ENCODE results near the gene DPP10.

The DPP10 gene

DNA sequence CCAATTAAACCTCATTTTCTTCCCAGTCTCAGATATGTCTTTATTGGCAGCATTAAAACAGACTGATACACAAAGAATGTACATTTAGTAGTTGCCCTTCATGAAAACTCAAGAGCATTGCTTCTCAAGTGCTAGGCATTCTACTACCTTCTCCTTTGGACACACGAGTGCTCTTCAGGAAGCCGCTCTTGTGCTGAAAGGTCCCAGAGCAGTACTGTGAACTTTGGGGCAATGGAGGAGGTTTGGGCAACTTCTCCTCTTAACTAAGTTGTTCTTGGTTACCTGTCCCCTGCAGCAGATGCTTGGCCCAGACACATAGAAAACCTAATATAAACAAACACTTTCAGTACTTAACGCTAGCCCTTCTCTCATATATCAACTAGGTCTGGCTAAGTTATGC, 362.8 kb downstream of the DPP10 start:
- CTCF ChIA-PET = no interaction called here
- no peak for TF ChIP-seq ZNF292 (tag by site-specific recombination; IDR thresholded peaks at IDR 0.05; ENCODE audit: borderline replicate concordance, low read depth)
- Histone ChIP-seq H3K9me3 (ENCODE audit: control insufficient read depth, insufficient read depth, low read depth, low read length) (no peaks in the 10 kb centered on the region), H3K4me3 (ENCODE audit: low read depth, low read length) (no peak overlapping the region), H3K36me3 (ENCODE audit: control insufficient read depth in 2 of 2, insufficient read depth in 1 of 2, low read length in 2 of 2) (no peaks in the 10 kb centered on the region), H3K4me1 (ENCODE audit: control insufficient read depth, insufficient read depth, low read length) (no peaks in the 10 kb centered on the region), H3K27ac (ENCODE audit: extremely low read depth, low read depth, low read length) (no peak overlapping the region)
- POLR2A ChIA-PET = no interaction called here

DNA sequence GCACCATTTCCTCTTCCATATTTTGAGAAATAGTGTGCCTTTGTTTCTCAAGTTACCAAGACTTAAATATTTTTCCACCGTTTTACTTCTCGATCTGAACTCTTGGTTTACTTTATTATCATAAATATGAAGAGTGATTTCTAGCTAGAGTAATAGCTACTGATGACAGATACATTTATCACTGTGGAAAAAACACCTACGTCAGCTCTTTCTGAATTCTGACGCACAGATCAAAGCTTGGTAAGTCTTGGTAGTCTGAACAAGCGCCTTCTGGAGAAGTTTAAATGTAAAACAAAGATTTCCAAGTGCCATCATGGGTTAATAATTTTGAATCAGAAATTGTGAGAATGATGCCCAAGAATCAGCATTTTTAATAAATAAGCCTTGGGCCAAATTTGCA, 367.7 kb downstream of the DPP10 start:
- no peak overlapping the region for H3K4me3 ChIP-seq (ENCODE audit: low read depth, low read length)
- ChIA-PET CTCF (no interaction called here), POLR2A (no interaction called here)
- no peak overlapping the region for H3K27ac ChIP-seq (ENCODE audit: extremely low read depth, low read depth, low read length)
- TF ChIP-seq ZNF239 (tag by site-specific recombination; IDR thresholded peaks at IDR 0.05) = no peak
- TF ChIP-seq, protein P1, sequence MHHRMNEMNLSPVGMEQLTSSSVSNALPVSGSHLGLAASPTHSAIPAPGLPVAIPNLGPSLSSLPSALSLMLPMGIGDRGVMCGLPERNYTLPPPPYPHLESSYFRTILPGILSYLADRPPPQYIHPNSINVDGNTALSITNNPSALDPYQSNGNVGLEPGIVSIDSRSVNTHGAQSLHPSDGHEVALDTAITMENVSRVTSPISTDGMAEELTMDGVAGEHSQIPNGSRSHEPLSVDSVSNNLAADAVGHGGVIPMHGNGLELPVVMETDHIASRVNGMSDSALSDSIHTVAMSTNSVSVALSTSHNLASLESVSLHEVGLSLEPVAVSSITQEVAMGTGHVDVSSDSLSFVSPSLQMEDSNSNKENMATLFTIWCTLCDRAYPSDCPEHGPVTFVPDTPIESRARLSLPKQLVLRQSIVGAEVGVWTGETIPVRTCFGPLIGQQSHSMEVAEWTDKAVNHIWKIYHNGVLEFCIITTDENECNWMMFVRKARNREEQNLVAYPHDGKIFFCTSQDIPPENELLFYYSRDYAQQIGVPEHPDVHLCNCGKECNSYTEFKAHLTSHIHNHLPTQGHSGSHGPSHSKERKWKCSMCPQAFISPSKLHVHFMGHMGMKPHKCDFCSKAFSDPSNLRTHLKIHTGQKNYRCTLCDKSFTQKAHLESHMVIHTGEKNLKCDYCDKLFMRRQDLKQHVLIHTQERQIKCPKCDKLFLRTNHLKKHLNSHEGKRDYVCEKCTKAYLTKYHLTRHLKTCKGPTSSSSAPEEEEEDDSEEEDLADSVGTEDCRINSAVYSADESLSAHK (tag by site-specific recombination; IDR thresholded peaks at IDR 0.05) = no peak
- TF ChIP-seq ZNF112 (tag by site-specific recombination; IDR thresholded peaks at IDR 0.05) = no peak
- TF ChIP-seq ZNF658 (tag by site-specific recombination; IDR thresholded peaks at IDR 0.05) = no peak
- no peak for TF ChIP-seq YY1 (tag by site-specific recombination; IDR thresholded peaks at IDR 0.05)
- no peak for TF ChIP-seq ZNF248 (tag by site-specific recombination; IDR thresholded peaks at IDR 0.05)
- TF ChIP-seq, protein P2, sequence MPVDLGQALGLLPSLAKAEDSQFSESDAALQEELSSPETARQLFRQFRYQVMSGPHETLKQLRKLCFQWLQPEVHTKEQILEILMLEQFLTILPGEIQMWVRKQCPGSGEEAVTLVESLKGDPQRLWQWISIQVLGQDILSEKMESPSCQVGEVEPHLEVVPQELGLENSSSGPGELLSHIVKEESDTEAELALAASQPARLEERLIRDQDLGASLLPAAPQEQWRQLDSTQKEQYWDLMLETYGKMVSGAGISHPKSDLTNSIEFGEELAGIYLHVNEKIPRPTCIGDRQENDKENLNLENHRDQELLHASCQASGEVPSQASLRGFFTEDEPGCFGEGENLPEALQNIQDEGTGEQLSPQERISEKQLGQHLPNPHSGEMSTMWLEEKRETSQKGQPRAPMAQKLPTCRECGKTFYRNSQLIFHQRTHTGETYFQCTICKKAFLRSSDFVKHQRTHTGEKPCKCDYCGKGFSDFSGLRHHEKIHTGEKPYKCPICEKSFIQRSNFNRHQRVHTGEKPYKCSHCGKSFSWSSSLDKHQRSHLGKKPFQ (tag by site-specific recombination; IDR thresholded peaks at IDR 0.05) = no peak
- TF ChIP-seq, protein P3, sequence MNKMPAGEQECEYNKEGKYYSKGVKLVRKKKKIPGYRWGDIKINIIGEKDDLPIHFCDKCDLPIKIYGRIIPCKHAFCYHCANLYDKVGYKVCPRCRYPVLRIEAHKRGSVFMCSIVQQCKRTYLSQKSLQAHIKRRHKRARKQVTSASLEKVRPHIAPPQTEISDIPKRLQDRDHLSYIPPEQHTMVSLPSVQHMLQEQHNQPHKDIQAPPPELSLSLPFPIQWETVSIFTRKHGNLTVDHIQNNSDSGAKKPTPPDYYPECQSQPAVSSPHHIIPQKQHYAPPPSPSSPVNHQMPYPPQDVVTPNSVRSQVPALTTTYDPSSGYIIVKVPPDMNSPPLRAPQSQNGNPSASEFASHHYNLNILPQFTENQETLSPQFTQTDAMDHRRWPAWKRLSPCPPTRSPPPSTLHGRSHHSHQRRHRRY (tag by site-specific recombination; IDR thresholded peaks at IDR 0.05) = no peak
- TF ChIP-seq ZBTB20 (tag by site-specific recombination; IDR thresholded peaks at IDR 0.05) = no peak
- TF ChIP-seq BCL11A (tag by site-specific recombination; IDR thresholded peaks at IDR 0.05; ENCODE audit: low read depth) = no peak
- no peak for TF ChIP-seq REPIN1 (tag by site-specific recombination; IDR thresholded peaks at IDR 0.05; ENCODE audit: low read depth)
- no peak for TF ChIP-seq ZSCAN16 (tag by site-specific recombination; IDR thresholded peaks at IDR 0.05)
- TF ChIP-seq, protein P4, sequence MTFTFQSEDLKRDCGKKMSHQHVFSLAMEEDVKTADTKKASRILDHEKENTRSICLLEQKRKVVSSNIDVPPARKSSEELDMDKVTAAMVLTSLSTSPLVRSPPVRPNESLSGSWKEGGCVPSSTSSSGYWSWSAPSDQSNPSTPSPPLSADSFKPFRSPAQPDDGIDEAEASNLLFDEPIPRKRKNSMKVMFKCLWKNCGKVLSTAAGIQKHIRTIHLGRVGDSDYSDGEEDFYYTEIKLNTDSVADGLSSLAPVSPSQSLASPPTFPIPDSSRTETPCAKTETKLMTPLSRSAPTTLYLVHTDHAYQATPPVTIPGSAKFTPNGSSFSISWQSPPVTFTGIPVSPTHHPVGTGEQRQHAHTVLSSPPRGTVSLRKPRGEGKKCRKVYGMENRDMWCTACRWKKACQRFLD (tag by site-specific recombination; IDR thresholded peaks at IDR 0.05) = no peak
- no peak for TF ChIP-seq ZNF585B (tag by site-specific recombination; IDR thresholded peaks at IDR 0.05)
- TF ChIP-seq KLF16 (tag by site-specific recombination; IDR thresholded peaks at IDR 0.05) = no peak
- no peak for TF ChIP-seq ZNF530 (tag by site-specific recombination; IDR thresholded peaks at IDR 0.05; ENCODE audit: low read depth)
- no peak for TF ChIP-seq ZNF391 (tag by site-specific recombination; IDR thresholded peaks at IDR 0.05; ENCODE audit: borderline replicate concordance, low read depth)
- no peak for TF ChIP-seq ZNF623 (tag by site-specific recombination; IDR thresholded peaks at IDR 0.05)
- TF ChIP-seq, protein P5, sequence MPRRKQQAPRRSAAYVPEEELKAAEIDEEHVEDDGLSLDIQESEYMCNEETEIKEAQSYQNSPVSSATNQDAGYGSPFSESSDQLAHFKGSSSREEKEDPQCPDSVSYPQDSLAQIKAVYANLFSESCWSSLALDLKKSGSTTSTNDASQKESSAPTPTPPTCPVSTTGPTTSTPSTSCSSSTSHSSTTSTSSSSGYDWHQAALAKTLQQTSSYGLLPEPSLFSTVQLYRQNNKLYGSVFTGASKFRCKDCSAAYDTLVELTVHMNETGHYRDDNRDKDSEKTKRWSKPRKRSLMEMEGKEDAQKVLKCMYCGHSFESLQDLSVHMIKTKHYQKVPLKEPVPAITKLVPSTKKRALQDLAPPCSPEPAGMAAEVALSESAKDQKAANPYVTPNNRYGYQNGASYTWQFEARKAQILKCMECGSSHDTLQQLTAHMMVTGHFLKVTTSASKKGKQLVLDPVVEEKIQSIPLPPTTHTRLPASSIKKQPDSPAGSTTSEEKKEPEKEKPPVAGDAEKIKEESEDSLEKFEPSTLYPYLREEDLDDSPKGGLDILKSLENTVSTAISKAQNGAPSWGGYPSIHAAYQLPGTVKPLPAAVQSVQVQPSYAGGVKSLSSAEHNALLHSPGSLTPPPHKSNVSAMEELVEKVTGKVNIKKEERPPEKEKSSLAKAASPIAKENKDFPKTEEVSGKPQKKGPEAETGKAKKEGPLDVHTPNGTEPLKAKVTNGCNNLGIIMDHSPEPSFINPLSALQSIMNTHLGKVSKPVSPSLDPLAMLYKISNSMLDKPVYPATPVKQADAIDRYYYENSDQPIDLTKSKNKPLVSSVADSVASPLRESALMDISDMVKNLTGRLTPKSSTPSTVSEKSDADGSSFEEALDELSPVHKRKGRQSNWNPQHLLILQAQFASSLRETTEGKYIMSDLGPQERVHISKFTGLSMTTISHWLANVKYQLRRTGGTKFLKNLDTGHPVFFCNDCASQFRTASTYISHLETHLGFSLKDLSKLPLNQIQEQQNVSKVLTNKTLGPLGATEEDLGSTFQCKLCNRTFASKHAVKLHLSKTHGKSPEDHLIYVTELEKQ (tag by site-specific recombination; IDR thresholded peaks at IDR 0.05; ENCODE audit: borderline replicate concordance) = no peak
- no peaks in the 10 kb centered on the region for H3K4me1 ChIP-seq (ENCODE audit: control insufficient read depth, insufficient read depth, low read length)
- H3K9me3 ChIP-seq (ENCODE audit: control insufficient read depth, insufficient read depth, low read depth, low read length) = no peaks in the 10 kb centered on the region
- H3K36me3 ChIP-seq (ENCODE audit: control insufficient read depth in 2 of 2, insufficient read depth in 1 of 2, low read length in 2 of 2) = no peaks in the 10 kb centered on the region
